ENCODE measurements around the gene SOX5. TPM values are rescaled to one million over a fixed set of nuclear protein-coding genes. Genes with fewer than 3 reads are reported as not detected.

The SOX5 gene
- total RNA-seq, 1 experiment from 2014 or later: 0.52 TPM

GRCh38 chr12:23484238-23484637, 465.2 kb downstream of the SOX5 start:
- ChIA-PET RAD21 (ENCODE audit: low non-redundant PET in 1 of 2, low total read pairs in 2 of 2, uncharacterized antibody in 2 of 2, unreplicated experiment in 2 of 2) (no interaction called here), CTCF (no interaction called here), POLR2A (no interaction called here)
- intact Hi-C loops (cut with micrococcal nuclease): no loop called here
- no peak overlapping the region for H3K4me2 ChIP-seq (ENCODE audit: low read length)
- H3K9ac ChIP-seq (ENCODE audit: low read length): no peak overlapping the region
- no peaks in the 10 kb centered on the region; the same call in 1 of the 2 replicates for H4K20me1 ChIP-seq (ENCODE audit: insufficient read depth)
- no peaks in the 10 kb centered on the region for H3K27me3 ChIP-seq (ENCODE audit: insufficient read depth, low read length)
- BruUV-seq (replicated peaks): no TSS peak
- TF ChIP-seq RAD21 (IDR thresholded peaks at IDR 0.05; ENCODE audit: low read depth) (no peak), EZH2phosphoT487 (IDR thresholded peaks at IDR 0.05; ENCODE audit: borderline replicate concordance) (no peak), ZNF274 (IDR thresholded peaks at IDR 0.05; ENCODE audit: low read depth, low read length) (no peak), TCF7L2 (IDR thresholded peaks at IDR 0.05; ENCODE audit: borderline replicate concordance, extremely low read depth, insufficient read depth, insufficient read length) (no peak), CBX3 (IDR thresholded peaks at IDR 0.05; ENCODE audit: low read depth) (no peak), FOSL1 (IDR thresholded peaks at IDR 0.05; ENCODE audit: low read depth) (no peak), SRF (IDR thresholded peaks at IDR 0.05; ENCODE audit: low read depth) (no peak), REST (IDR thresholded peaks at IDR 0.05; ENCODE audit: low read depth) (no peak), EZH2 (IDR thresholded peaks at IDR 0.05) (no peak), POLR2A (IDR thresholded peaks at IDR 0.05; ENCODE audit: borderline replicate concordance, extremely low read depth, insufficient read depth, insufficient read length) (no peak), SIN3A (IDR thresholded peaks at IDR 0.05; ENCODE audit: low read depth) (no peak), POLR2AphosphoS5 (IDR thresholded peaks at IDR 0.05; ENCODE audit: low read depth, low read length) (no peak), YY1 (IDR thresholded peaks at IDR 0.05; ENCODE audit: extremely low read depth, insufficient replicate concordance, low read depth, low read length) (no peak), CEBPB (IDR thresholded peaks at IDR 0.05; ENCODE audit: low read depth) (no peak), ELF1 (IDR thresholded peaks at IDR 0.05; ENCODE audit: borderline replicate concordance, low read depth) (no peak), EGR1 (IDR thresholded peaks at IDR 0.05; ENCODE audit: low read depth) (no peak), JUND (IDR thresholded peaks at IDR 0.05) (no peak)
- TF ChIP-seq, protein P1, sequence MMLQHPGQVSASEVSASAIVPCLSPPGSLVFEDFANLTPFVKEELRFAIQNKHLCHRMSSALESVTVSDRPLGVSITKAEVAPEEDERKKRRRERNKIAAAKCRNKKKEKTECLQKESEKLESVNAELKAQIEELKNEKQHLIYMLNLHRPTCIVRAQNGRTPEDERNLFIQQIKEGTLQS (IDR thresholded peaks at IDR 0.05): no peak
- TF ChIP-seq, protein P2, sequence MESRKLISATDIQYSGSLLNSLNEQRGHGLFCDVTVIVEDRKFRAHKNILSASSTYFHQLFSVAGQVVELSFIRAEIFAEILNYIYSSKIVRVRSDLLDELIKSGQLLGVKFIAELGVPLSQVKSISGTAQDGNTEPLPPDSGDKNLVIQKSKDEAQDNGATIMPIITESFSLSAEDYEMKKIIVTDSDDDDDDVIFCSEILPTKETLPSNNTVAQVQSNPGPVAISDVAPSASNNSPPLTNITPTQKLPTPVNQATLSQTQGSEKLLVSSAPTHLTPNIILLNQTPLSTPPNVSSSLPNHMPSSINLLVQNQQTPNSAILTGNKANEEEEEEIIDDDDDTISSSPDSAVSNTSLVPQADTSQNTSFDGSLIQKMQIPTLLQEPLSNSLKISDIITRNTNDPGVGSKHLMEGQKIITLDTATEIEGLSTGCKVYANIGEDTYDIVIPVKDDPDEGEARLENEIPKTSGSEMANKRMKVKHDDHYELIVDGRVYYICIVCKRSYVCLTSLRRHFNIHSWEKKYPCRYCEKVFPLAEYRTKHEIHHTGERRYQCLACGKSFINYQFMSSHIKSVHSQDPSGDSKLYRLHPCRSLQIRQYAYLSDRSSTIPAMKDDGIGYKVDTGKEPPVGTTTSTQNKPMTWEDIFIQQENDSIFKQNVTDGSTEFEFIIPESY (IDR thresholded peaks at IDR 0.05; ENCODE audit: extremely low read depth, insufficient replicate concordance, low read length): no peak
- TF ChIP-seq, protein P3, sequence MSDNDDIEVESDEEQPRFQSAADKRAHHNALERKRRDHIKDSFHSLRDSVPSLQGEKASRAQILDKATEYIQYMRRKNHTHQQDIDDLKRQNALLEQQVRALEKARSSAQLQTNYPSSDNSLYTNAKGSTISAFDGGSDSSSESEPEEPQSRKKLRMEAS (IDR thresholded peaks at IDR 0.05): no peak
- H3K9me3 ChIP-seq (ENCODE audit: control insufficient read depth in 1 of 2, insufficient read depth in 1 of 2, low read depth in 1 of 2, low read length in 2 of 2): peaks cover 14 to 22% of the 10 kb centered on the region in 2 experiments; a peak in 2 of 4 replicates
- H2AFZ ChIP-seq (ENCODE audit: low read depth, low read length, poor library complexity, severe bottlenecking): no peak overlapping the region
- no peaks in the 10 kb centered on the region for H3K79me2 ChIP-seq (ENCODE audit: insufficient read depth, low read length)
- no peak overlapping the region for H3K27ac ChIP-seq (ENCODE audit: low read depth, low read length)
- H3K9me2 ChIP-seq (ENCODE audit: insufficient read depth): no peaks in the 10 kb centered on the region
- DNase-seq (ENCODE audit: low read depth, low spot score) (no peak), ATAC-seq (no peak)
- no peaks in the 10 kb centered on the region for H3K36me3 ChIP-seq (ENCODE audit: control insufficient read depth in 1 of 2, insufficient read depth in 2 of 2, low read length in 2 of 2)
- H3K4me1 ChIP-seq (ENCODE audit: control insufficient read depth in 1 of 2, insufficient read depth in 2 of 2, low read length in 2 of 2): no peaks in the 10 kb centered on the region
- no peak overlapping the region for H3K4me3 ChIP-seq (replicated peaks in 1 of 2; ENCODE audit: low read depth in 1 of 2, low read length in 2 of 2)
